Astrocyte of the spinal cord (primary cell): Measurements from ENCODE around the gene PKD1L1.
"Not testable (repeated sequence)": the region's sequence is repeated elsewhere in the genome, so short reads cannot be mapped to it uniquely, and the experiment has no call there.

ENCODE experiments used
- DNase-seq: peaks from one replicate; pipeline ENCODE4 v3.0.0; 2011; ENCODE audit warnings: low read depth, low spot score
- H3K4me3 ChIP-seq: 2 replicates; pipeline ENCODE4 v1.5.1; 2011; ENCODE audit warnings: low read depth, mild to moderate bottlenecking, low read length, moderate library complexity
- CTCF ChIP-seq: IDR thresholded peaks from 2 replicates; pipeline ENCODE4 v1.5.1; 2012; ENCODE audit warnings: low read depth, mild to moderate bottlenecking, low read length, inconsistent platforms
- in situ Hi-C: cut with HindIII; loops from 2 replicates; pipeline ENCODE4 v1.10.0; 2017; ENCODE audit warnings: low sequenced_read_pairs

Gene PKD1L1

GRCh38 chr7:47932016-47932415, 16.2 kb downstream of the PKD1L1 start:
- in situ Hi-C loops = no loop called here
- no peak overlapping the region for H3K4me3 ChIP-seq
- peak; percentile 70 for DNase-seq
- TF ChIP-seq CTCF = no peak

GRCh38 chr7:47931005-47932004, 17.0 kb downstream of the PKD1L1 start:
- no peak for DNase-seq

GRCh38 chr7:47924266-47924665, 24.0 kb downstream of the PKD1L1 start:
- DNase-seq = no peak
- H3K4me3 ChIP-seq = no peak overlapping the region
- TF ChIP-seq CTCF = no peak
- in situ Hi-C loops = no loop called here

More at GRCh38 chr7:47931005-47932004, 17.0 kb downstream of the PKD1L1 start:
- no peak for TF ChIP-seq CTCF
- no peak overlapping the region for H3K4me3 ChIP-seq
- in situ Hi-C loops = no loop called here

GRCh38 chr7:47923081-47923875, 25.0 kb downstream of the PKD1L1 start:
- in situ Hi-C loops, DNase-seq, H3K4me3 ChIP-seq: not testable (repeated sequence)

- H3K4me3 ChIP-seq, in situ Hi-C loops, DNase-seq: not testable (repeated sequence)
Observed at GRCh38 chr7:47916514-47916913, 31.8 kb downstream of the PKD1L1 start.

GRCh38 chr7:47915616-47915976, 32.7 kb downstream of the PKD1L1 start:
- in situ Hi-C loops = no loop called here
- TF ChIP-seq CTCF = no peak
- no peak overlapping the region for H3K4me3 ChIP-seq
- DNase-seq = no peak

GRCh38 chr7:47914717-47915615, 33.3 kb downstream of the PKD1L1 start:
- no peak overlapping the region for H3K4me3 ChIP-seq
- no peak for DNase-seq
- TF ChIP-seq CTCF = no peak
- in situ Hi-C loops = no loop called here
